SK-MEL-5 (cell line): ENCODE measurements around the gene ACTN4. TPM values are rescaled to one million over a fixed set of nuclear protein-coding genes. Genes with fewer than 3 reads are reported as not detected.
"Not testable (repeated sequence)": the region's sequence is repeated elsewhere in the genome, so short reads cannot be mapped to it uniquely, and the experiment has no call there.

Experiments used
- DNase-seq: peaks from one replicate; pipeline ENCODE4 v3.0.0-alpha.2; 2016; ENCODE audit warnings: low read depth, low spot score
- in situ Hi-C: cut with HindIII; loops from 2 replicates; pipeline ENCODE4 v1.10.0; 2016; ENCODE audit warnings: low sequenced_read_pairs, high pct_unique_total_duplicates, low pct_unique_long_range_greater_than_20kb
- polyA plus RNA-seq, 2 experiments: library from polyadenylated mRNA; depleted of rRNA; stranded (reverse); fragments of >200 nt; gene quantifications; 2 replicates each; pipeline ENCODE4 v1.2.3, GENCODE V29; 2015
- total RNA-seq: library from RNA; depleted of rRNA; stranded (reverse); fragments of >200 nt; shearing (Covaris generic); gene quantifications from 2 replicates; pipeline ENCODE4 v1.2.3, GENCODE V29; 2014; rRNA removed

ACTN4 gene
- 69.8 and 108 TPM in 2 replicates for total RNA-seq
- 303 and 383 TPM in 2 replicates for polyA plus RNA-seq (2015; cell fraction: cytosol; rRNA removed)
- polyA plus RNA-seq (2015; cell fraction: nucleus; rRNA removed): 141 and 199 TPM in 2 replicates

DNA sequence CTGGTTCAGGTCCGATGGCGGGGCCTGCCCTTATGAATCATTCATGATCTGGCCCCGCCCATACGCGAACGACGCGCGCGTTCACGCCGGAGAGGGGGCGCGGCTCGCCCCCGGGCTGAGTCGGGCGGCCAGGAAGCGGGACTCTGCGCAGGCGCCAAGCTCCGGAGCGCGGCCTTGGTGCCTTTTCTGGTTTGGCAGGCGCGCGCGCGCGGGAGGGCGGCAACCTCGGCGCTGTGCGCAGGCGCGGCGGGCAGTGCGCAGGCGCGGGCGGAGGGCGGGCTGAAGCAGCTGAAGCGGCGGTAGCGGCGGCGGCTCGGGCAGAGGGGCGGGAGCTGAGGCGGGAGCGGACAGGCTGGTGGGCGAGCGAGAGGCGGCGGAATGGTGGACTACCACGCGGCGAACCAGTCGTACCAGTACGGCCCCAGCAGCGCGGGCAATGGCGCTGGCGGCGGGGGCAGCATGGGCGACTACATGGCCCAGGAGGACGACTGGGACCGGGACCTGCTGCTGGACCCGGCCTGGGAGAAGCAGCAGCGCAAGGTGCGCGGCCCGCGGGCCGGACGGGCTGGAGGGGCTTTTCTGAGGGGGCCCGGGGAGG is at the start of gene ACTN4:
Gene ACTN4, plus strand, starts transcription at position 282 of the 598 bp plus-strand sequence. Its CDS starts 97 bp downstream, at position 379.
- in situ Hi-C loops: no loop called here

DNA sequence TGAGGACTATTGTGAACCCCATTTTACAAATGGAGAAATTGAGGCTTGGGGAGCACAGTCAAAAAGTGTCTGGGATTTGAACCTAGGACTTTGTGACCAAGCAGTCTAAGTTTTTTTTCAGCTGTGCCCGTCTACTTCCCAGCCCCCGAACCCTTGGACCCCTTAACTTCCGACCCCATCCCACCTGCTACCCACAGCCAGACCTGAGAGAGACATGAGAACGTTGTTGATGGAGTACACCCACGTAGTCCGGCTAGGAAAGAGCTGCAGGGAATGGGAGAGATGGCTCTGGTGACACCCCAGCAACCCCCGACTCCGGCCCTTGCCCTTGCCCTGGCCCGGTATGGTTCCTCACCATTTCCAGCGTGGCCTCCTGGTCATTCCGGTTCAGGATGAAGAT is 47.7 kb upstream of the ACTN4 start:
- DNase-seq: no peak
- in situ Hi-C loops: no loop called here

More for the DNA sequence above, at the start of gene ACTN4:
- peak; percentile 94 for DNase-seq

GRCh38 chr19:38602856-38603255 is 44.6 kb upstream of the ACTN4 start:
- in situ Hi-C loops, DNase-seq: not testable (repeated sequence)

DNA sequence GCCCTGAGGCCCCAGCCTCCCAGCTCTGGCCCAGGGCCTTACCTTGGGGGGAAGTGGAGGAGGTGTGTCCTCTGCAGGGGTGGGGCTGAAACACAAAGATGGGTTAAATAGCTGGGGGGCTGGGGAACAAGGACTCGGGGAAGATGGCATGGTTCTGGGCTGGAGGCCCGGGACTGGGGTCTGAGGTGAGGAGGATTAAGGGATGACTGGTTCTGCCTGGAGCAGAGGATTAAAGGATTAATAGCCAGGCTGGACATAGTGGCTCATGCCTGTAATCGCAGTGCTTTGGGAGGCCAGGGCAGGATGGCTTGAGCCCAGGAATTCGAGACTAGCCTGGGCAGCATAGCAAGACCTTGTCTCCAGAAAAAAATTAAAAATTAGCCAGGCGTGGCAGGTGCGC is 41.3 kb upstream of the ACTN4 start:
- in situ Hi-C loops: no loop called here
- DNase-seq: no peak

DNA sequence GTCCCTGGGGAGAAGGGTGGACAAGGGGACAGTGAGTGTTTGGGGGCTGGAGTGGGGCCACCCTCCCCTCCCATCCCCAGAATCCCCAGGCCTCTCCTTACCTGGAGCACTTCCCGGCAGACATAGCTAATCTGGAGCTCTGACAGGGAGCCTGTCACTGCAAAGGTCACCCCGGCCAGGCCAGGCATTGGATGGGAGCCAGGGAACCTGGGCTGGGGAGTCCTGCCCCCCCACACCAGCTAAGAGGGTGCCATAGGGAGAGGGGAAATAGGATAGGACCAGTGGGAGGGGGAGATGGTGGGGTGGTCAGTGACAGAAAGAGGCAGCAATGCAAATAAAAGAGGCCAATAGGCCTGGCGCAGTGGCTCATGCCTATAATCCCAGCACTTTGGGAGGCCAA is 33.2 kb upstream of the ACTN4 start:
- no peak for DNase-seq
- in situ Hi-C loops: no loop called here

DNA sequence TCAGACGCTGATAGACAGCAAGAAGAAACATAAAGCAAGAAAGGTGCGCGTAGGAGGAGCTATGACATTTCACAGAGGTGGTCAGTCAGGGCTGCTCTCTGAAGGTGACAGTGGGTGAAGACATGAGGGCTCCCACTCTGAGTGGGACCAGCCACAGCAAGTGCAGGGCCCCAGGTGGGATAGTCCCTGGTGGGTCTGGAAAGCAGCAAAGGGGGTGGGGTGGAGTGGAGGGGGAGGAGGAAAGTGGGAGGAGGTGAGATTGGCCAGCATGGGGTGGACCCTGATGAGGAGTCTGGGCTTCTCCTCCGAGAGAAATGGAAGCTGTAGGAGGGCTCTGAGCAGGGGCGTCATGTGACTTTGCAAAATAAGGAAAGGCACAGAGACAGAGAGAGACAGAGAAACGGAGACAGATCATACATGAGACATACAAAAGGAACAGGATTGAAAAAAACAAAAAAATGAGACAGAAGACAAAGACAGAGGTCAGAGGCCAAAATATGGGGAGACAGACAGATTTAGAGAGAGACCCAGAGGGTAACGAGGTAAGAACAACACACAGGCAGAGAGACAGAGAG is 32.4 kb upstream of the ACTN4 start:
- no peak for DNase-seq
- in situ Hi-C loops: no loop called here

GRCh38 chr19:38616265-38616664 is 31.2 kb upstream of the ACTN4 start:
- in situ Hi-C loops: no loop called here
- no peak for DNase-seq

DNA sequence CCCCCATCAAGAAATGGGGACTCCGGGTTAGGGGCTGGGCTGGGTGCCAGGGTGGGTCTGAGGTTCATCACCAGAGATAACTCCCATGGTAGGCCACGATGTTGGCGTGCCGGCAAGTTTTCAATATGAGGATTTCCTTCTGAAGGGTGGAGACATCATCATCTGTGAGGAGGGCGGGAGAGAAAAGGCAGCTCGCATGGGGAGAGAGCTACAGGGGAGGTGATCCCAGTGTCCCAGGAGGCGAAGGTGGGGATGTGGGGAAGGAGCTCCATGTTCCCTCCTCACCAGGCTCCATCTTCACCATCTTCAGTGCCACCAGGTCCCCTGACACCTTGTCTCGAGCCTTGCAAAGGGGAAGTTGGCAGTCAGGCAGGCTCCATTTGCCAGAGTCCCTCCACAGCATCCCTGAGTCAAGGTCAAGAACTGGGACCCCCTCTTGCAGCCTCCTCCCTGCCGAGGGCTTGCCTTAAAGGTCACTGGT is 30.1 kb upstream of the ACTN4 start:
- no peak for DNase-seq
- in situ Hi-C loops: no loop called here

DNA sequence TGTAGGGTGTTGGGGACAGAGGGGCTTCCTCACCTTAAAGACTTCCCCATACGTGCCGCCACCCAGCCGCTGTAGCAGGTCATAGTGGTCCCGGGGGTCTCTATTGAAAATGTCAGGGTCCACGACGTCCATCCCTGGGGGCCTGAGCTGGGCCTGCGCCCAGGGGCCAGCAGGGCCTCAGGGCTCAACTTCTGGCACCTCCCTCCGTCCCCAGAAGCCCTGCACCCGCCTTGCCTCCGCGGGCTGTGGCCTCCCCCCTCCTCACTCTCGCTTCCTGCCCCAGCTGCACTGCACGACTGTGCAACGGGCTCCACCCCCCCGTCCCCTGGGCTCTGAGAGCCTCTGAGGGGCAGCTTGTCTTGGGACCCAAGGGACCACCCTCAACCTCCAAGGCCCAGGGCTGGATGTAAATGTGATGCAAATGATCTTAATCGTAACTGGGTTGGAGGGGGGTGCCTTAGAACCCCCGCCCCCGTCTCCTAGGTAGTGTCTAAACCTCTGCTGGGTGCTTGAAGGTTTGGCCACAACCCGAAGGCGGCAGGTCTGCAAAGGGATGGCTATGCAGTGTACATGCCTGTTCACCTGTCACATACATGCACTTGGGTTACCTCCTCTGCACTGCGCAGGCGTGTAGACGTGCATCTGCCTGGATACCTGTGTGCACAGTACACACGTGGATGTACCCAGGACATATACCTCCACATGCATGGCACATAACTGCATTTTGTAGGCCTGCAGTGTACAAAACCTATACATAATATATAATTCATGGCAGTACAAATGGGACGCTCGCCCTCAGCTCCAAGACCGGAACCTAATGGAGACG is 29.5 kb upstream of the ACTN4 start, which contains the start of gene MAP4K1:
Gene MAP4K1, minus strand, starts transcription at position 190 of the 826 bp plus-strand sequence. Its CDS starts 58 bp downstream, at position 132.
- in situ Hi-C loops: no loop called here
- DNase-seq: no peak

DNA sequence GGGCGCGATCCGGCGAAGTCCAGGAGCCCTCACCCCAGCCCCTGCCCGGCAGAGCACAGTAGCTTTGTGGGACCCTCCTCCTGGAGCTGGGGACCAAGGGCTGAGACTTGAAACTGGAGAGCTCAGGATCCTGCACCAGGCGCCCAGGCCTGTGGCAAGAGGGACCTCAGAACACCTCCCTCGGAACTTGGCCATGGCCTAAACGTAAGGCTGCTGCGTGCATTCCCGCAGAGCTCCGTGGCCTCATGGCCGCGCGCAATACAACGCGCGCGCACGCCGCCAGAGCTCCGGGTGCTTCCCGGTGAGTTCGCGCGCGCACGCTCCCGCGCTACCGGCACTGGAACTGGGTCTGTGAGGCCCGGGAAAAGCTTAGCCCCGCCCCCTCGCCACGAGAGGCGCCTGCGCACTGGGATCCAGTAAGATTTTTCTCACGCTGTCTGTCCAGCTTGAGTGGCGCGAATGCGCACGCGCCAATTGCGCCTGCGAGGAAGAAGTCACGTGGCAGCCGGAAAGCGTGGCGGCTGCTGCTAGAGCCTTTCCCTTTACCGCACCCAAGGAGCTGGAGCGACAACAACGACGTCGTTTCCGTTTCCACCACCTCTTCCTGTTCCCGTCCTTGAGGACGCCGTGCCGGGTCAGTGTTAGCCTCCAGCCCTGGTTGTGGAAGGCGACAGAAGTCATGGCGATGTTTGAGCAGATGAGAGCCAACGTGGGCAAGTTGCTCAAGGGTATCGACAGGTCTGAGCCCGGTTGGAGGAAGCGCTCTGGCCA is 28.7 kb upstream of the ACTN4 start, which contains the start of gene EIF3K:
Gene EIF3K, plus strand, starts transcription at position 599 of the 771 bp plus-strand sequence. Its CDS starts 81 bp downstream, at position 680.
- peak; percentile 98 for DNase-seq
- in situ Hi-C loops: no loop called here

GRCh38 chr19:38619361-38620174 is 27.9 kb upstream of the ACTN4 start:
- in situ Hi-C loops: no loop called here
- no peak for DNase-seq

DNA sequence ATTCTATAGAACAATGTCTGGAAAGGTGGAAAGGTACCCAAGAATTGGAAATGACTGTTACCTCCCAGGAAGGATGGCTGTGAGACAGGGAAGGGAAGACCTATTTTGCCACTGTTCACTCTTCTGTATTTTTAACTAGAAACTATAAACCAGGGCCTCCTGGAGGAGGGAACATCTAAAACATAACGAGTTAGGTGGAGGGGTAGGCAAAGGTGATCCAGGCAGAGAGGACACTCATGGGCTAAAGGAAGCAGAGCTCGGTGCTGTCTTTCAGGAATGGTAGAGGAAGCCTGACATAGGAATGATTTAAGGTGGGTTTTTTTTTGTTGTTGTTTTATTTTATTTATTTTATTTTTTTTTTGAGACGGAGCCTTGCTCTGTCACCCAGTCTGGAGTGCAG is 22.6 kb upstream of the ACTN4 start:
- in situ Hi-C loops: no loop called here

GRCh38 chr19:38626401-38626800 is 21.0 kb upstream of the ACTN4 start:
- no peak for DNase-seq
- in situ Hi-C loops: no loop called here

More for the DNA sequence above, 22.6 kb upstream of the ACTN4 start:
- DNase-seq: no peak

DNA sequence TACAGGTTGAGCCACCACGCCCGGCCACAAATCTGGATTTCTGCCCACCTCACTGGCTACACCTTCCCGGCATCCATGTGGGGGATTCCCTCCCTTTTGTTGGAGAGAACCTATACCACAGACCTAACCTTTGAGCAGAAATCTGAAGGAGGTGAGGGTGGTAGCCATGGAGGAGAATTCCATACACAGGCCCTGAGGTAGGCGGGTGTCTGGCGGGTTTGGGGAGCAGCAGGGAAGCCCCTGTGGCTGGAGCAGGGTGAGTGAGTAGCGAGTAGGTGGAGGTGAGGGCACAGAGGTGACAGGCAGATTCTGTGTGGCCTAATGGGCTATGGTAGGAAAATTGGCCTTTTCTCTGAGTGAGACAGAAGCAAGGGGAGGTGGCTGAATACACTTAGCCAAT is 17.9 kb upstream of the ACTN4 start:
- DNase-seq: no peak
- in situ Hi-C loops: no loop called here

DNA sequence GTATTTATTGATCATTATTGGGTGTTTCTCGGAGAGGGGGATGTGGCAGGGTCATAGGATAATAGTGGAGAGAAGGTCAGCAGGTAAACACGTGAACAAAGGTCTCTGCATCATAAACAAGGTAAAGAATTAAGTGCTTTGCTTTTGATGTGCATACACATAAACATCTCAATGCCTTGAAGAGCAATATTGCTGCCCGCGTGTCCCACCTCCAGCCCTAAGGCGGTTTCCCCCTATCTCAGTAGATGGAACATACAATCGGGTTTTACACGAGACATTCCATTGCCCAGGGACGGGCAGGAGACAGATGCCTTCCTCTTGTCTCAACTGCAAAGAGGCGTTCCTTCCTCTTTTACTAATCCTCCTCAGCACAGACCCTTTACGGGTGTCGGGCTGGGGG is 16.1 kb upstream of the ACTN4 start:
- DNase-seq, in situ Hi-C loops: not testable (repeated sequence)

DNA sequence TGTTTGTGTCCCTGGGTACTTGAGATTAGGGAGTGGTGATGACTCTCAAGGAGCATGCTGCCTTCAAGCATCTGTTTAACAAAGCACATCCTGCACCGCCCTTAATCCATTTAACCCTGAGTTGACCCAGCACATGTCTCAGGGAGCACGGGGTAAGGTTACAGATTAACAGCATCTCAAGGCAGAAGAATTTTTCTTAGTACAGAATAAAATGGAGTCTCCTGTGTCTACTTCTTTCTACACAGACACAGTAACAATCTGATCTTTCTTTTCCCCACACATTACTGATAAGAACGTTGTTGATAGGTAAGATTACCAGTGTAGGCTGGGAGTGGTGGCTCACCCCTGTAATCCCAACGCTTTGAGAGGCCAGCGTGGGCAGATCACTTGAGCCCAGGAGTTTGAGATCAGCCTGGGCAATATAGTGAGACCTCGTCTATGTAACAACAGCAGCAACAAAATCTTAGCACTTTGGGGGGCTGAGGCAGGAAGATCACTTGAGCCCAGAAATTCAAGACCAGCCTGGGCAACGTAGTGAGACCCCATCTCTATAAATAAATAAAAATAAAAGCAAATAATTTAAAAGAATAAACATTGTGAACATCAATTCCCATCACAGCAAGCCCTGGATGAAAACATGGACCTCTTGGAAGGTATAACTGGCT is 15.5 kb upstream of the ACTN4 start:
- in situ Hi-C loops: not testable (repeated sequence)

More for the DNA sequence above, 15.5 kb upstream of the ACTN4 start:
- not testable (repeated sequence) for DNase-seq
